ENCODE data around the gene TTC32.
"Not testable (repeated sequence)": the region's sequence is repeated elsewhere in the genome, so short reads cannot be mapped to it uniquely, and the experiment has no call there.

Gene TTC32

GRCh38 chr2:19890104-19890503 is 11.7 kb downstream of the TTC32 start:
- Mint-ChIP-seq H3K27me3 (ENCODE audit: low read depth) (no peaks in the 10 kb centered on the region), H3K4me1 (ENCODE audit: low read depth) (peaks cover 26% of the 10 kb centered on the region), H3K27ac (no peak overlapping the region), H3K36me3 (ENCODE audit: low read depth) (peaks cover 15% of the 10 kb centered on the region), H3K9me3 (no peaks in the 10 kb centered on the region), H3K4me3 (no peak overlapping the region)
- no peak for DNase-seq (ENCODE audit: low spot score)

- Mint-ChIP-seq H3K9me3 (no peaks in the 10 kb centered on the region), H3K4me1 (ENCODE audit: low read depth) (peaks cover 16% of the 10 kb centered on the region), H3K36me3 (ENCODE audit: low read depth) (peaks cover 11% of the 10 kb centered on the region), H3K27me3 (ENCODE audit: low read depth) (no peaks in the 10 kb centered on the region), H3K27ac (no peak overlapping the region), H3K4me3 (no peak overlapping the region)
- DNase-seq (ENCODE audit: low spot score) = no peak
These were observed 13.0 kb downstream of the TTC32 start for GRCh38 chr2:19888831-19889230.

- no peaks in the 10 kb centered on the region for H3K9me3 Mint-ChIP-seq
- H3K4me3 Mint-ChIP-seq = no peak overlapping the region
- no peaks in the 10 kb centered on the region for H3K27me3 Mint-ChIP-seq (ENCODE audit: low read depth)
- H3K36me3 Mint-ChIP-seq (ENCODE audit: low read depth) = peaks cover 5% of the 10 kb centered on the region
- no peak overlapping the region for H3K27ac Mint-ChIP-seq
- no peak for DNase-seq (ENCODE audit: low spot score)
- peaks cover 10% of the 10 kb centered on the region for H3K4me1 Mint-ChIP-seq (ENCODE audit: low read depth)
These were observed 14.3 kb downstream of the TTC32 start for GRCh38 chr2:19887510-19887909.

GRCh38 chr2:19886261-19886660 is 15.5 kb downstream of the TTC32 start:
- Mint-ChIP-seq H3K36me3 (ENCODE audit: low read depth) (no peaks in the 10 kb centered on the region), H3K4me3 (no peak overlapping the region), H3K4me1 (ENCODE audit: low read depth) (peaks cover 4% of the 10 kb centered on the region), H3K27ac (no peak overlapping the region), H3K9me3 (no peaks in the 10 kb centered on the region), H3K27me3 (ENCODE audit: low read depth) (no peaks in the 10 kb centered on the region)
- DNase-seq (ENCODE audit: low spot score) = no peak

GRCh38 chr2:19885791-19886190 is 16.0 kb downstream of the TTC32 start:
- no peak for DNase-seq (ENCODE audit: low spot score)
- peaks cover 4% of the 10 kb centered on the region for H3K4me1 Mint-ChIP-seq (ENCODE audit: low read depth)
- no peaks in the 10 kb centered on the region for H3K9me3 Mint-ChIP-seq
- no peak overlapping the region for H3K4me3 Mint-ChIP-seq
- H3K36me3 Mint-ChIP-seq (ENCODE audit: low read depth) = no peaks in the 10 kb centered on the region
- H3K27me3 Mint-ChIP-seq (ENCODE audit: low read depth) = no peaks in the 10 kb centered on the region
- no peak overlapping the region for H3K27ac Mint-ChIP-seq

GRCh38 chr2:19883971-19884720 is 17.6 kb downstream of the TTC32 start:
- no peaks in the 10 kb centered on the region for H3K36me3 Mint-ChIP-seq (ENCODE audit: low read depth)
- DNase-seq (ENCODE audit: low spot score) = no peak
- no peak overlapping the region for H3K4me3 Mint-ChIP-seq
- no peaks in the 10 kb centered on the region for H3K4me1 Mint-ChIP-seq (ENCODE audit: low read depth)
- no peak overlapping the region for H3K27ac Mint-ChIP-seq
- no peaks in the 10 kb centered on the region for H3K27me3 Mint-ChIP-seq (ENCODE audit: low read depth)
- H3K9me3 Mint-ChIP-seq = no peaks in the 10 kb centered on the region

GRCh38 chr2:19883486-19883885 is 18.3 kb downstream of the TTC32 start:
- H3K9me3 Mint-ChIP-seq = no peaks in the 10 kb centered on the region
- H3K4me1 Mint-ChIP-seq (ENCODE audit: low read depth) = no peaks in the 10 kb centered on the region
- no peak overlapping the region for H3K27ac Mint-ChIP-seq
- H3K36me3 Mint-ChIP-seq (ENCODE audit: low read depth) = no peaks in the 10 kb centered on the region
- DNase-seq (ENCODE audit: low spot score) = no peak
- H3K4me3 Mint-ChIP-seq = no peak overlapping the region
- H3K27me3 Mint-ChIP-seq (ENCODE audit: low read depth) = no peaks in the 10 kb centered on the region

- Mint-ChIP-seq H3K27ac (no peak overlapping the region), H3K4me1 (ENCODE audit: low read depth) (no peaks in the 10 kb centered on the region), H3K36me3 (ENCODE audit: low read depth) (no peaks in the 10 kb centered on the region), H3K27me3 (ENCODE audit: low read depth) (no peaks in the 10 kb centered on the region), H3K9me3 (no peaks in the 10 kb centered on the region), H3K4me3 (no peak overlapping the region)
- no peak for DNase-seq (ENCODE audit: low spot score)
These were observed 19.5 kb downstream of the TTC32 start for GRCh38 chr2:19882286-19882685.

GRCh38 chr2:19881908-19882265 is 19.9 kb downstream of the TTC32 start:
- H3K27ac Mint-ChIP-seq = no peak overlapping the region
- no peak overlapping the region for H3K4me3 Mint-ChIP-seq
- H3K9me3 Mint-ChIP-seq = no peaks in the 10 kb centered on the region
- H3K27me3 Mint-ChIP-seq (ENCODE audit: low read depth) = no peaks in the 10 kb centered on the region
- H3K4me1 Mint-ChIP-seq (ENCODE audit: low read depth) = no peaks in the 10 kb centered on the region
- no peaks in the 10 kb centered on the region for H3K36me3 Mint-ChIP-seq (ENCODE audit: low read depth)
- no peak for DNase-seq (ENCODE audit: low spot score)

- H3K4me1 Mint-ChIP-seq (ENCODE audit: low read depth) = no peaks in the 10 kb centered on the region
- H3K27ac Mint-ChIP-seq = no peak overlapping the region
- H3K4me3 Mint-ChIP-seq = no peak overlapping the region
- no peaks in the 10 kb centered on the region for H3K27me3 Mint-ChIP-seq (ENCODE audit: low read depth)
- H3K36me3 Mint-ChIP-seq (ENCODE audit: low read depth) = no peaks in the 10 kb centered on the region
- no peaks in the 10 kb centered on the region for H3K9me3 Mint-ChIP-seq
- DNase-seq (ENCODE audit: low spot score) = no peak
These were observed 20.4 kb downstream of the TTC32 start for GRCh38 chr2:19881221-19881907.

GRCh38 chr2:19880191-19880590 is 21.6 kb downstream of the TTC32 start:
- H3K4me1 Mint-ChIP-seq (ENCODE audit: low read depth); DNase-seq (ENCODE audit: low spot score); H3K27me3 Mint-ChIP-seq (ENCODE audit: low read depth); H3K4me3 Mint-ChIP-seq; H3K27ac Mint-ChIP-seq; H3K9me3 Mint-ChIP-seq; H3K36me3 Mint-ChIP-seq (ENCODE audit: low read depth): not testable (repeated sequence)

- Mint-ChIP-seq H3K4me3 (no peak overlapping the region), H3K27me3 (ENCODE audit: low read depth) (no peaks in the 10 kb centered on the region), H3K27ac (no peak overlapping the region), H3K9me3 (no peaks in the 10 kb centered on the region), H3K36me3 (ENCODE audit: low read depth) (no peaks in the 10 kb centered on the region), H3K4me1 (ENCODE audit: low read depth) (no peaks in the 10 kb centered on the region)
- DNase-seq (ENCODE audit: low spot score) = no peak
These were observed 22.7 kb downstream of the TTC32 start for GRCh38 chr2:19879120-19879519.

GRCh38 chr2:19878268-19879046 is 23.3 kb downstream of the TTC32 start:
- H3K4me3 Mint-ChIP-seq = no peak overlapping the region
- H3K4me1 Mint-ChIP-seq (ENCODE audit: low read depth) = no peaks in the 10 kb centered on the region
- H3K9me3 Mint-ChIP-seq = no peaks in the 10 kb centered on the region
- H3K36me3 Mint-ChIP-seq (ENCODE audit: low read depth) = no peaks in the 10 kb centered on the region
- H3K27me3 Mint-ChIP-seq (ENCODE audit: low read depth) = no peaks in the 10 kb centered on the region
- no peak for DNase-seq (ENCODE audit: low spot score)
- H3K27ac Mint-ChIP-seq = no peak overlapping the region

- Mint-ChIP-seq H3K9me3 (no peaks in the 10 kb centered on the region), H3K27ac (no peak overlapping the region), H3K27me3 (ENCODE audit: low read depth) (no peaks in the 10 kb centered on the region), H3K36me3 (ENCODE audit: low read depth) (peaks cover 4% of the 10 kb centered on the region), H3K4me1 (ENCODE audit: low read depth) (no peaks in the 10 kb centered on the region), H3K4me3 (no peak overlapping the region)
- DNase-seq (ENCODE audit: low spot score) = no peak
These were observed 25.0 kb downstream of the TTC32 start for GRCh38 chr2:19876751-19877150.

Data from T-helper 2 cell treated with Interferon-gamma antibody and Interleukin-4, amounts not matched to agents 5 μg/mL and 100 μg/mL, for 36 hours (primary cell).